HG03045 (cell line): ENCODE results near the gene MT2A.

Source experiments
- ATAC-seq: cut with Tn5 transposase; IDR thresholded peaks from one replicate; pipeline ENCODE4 v1.9.1; 2021; ENCODE audit warnings: mild to moderate bottlenecking, moderate library complexity; ENCODE audit not compliant: unreplicated experiment

The MT2A gene

GRCh38 chr16:56594292-56594619 lies 14.1 kb upstream of the MT2A start:
- no peak for ATAC-seq

GRCh38 chr16:56600398-56600999 lies 7.9 kb upstream of the MT2A start:
- ATAC-seq, result no peak

GRCh38 chr16:56601325-56601724 lies 7.1 kb upstream of the MT2A start:
- no peak for ATAC-seq

- no peak for ATAC-seq
Observed at GRCh38 chr16:56603589-56603988, 4.8 kb upstream of the MT2A start.

- no peak for ATAC-seq
Observed at GRCh38 chr16:56604966-56605365, 3.4 kb upstream of the MT2A start.

GRCh38 chr16:56605475-56605874 lies 2.9 kb upstream of the MT2A start:
- ATAC-seq, result no peak

- ATAC-seq, result no peak
Observed at GRCh38 chr16:56606071-56606475, 2.3 kb upstream of the MT2A start.

GRCh38 chr16:56606476-56607108 lies 1.8 kb upstream of the MT2A start:
- no peak for ATAC-seq

- ATAC-seq, result no peak
Observed at GRCh38 chr16:56607109-56607618, 1.2 kb upstream of the MT2A start.

- ATAC-seq, result no peak
Observed at GRCh38 chr16:56607675-56608042, 725 bp upstream of the MT2A start.

- ATAC-seq, result no peak
Observed at GRCh38 chr16:56608876-56609462, 585 bp downstream of the MT2A start.

GRCh38 chr16:56609463-56609921 lies 1.1 kb downstream of the MT2A start:
- ATAC-seq, result peak; percentile 31

GRCh38 chr16:56610017-56610608 lies 1.7 kb downstream of the MT2A start:
- ATAC-seq, result no peak

GRCh38 chr16:56610609-56611111 lies 2.3 kb downstream of the MT2A start:
- ATAC-seq, result no peak

GRCh38 chr16:56611281-56611833 lies 3.0 kb downstream of the MT2A start:
- no peak for ATAC-seq

GRCh38 chr16:56613706-56614105 lies 5.3 kb downstream of the MT2A start:
- no peak for ATAC-seq

- ATAC-seq, result no peak
Observed at GRCh38 chr16:56614549-56614991, 6.2 kb downstream of the MT2A start.

GRCh38 chr16:56615353-56615752 lies 7.0 kb downstream of the MT2A start:
- no peak for ATAC-seq

- ATAC-seq, result no peak
Observed at GRCh38 chr16:56616608-56617211, 8.3 kb downstream of the MT2A start.

GRCh38 chr16:56617212-56618085 lies 9.1 kb downstream of the MT2A start:
- no peak for ATAC-seq
